GM19025 (cell line): ENCODE data around the gene SPATS2.

Experiments used
- ATAC-seq: cut with Tn5 transposase; IDR thresholded peaks from one replicate; pipeline ENCODE4 v1.9.1; 2021; ENCODE audit warnings: mild to moderate bottlenecking, low read depth, moderate library complexity; ENCODE audit not compliant: unreplicated experiment

The SPATS2 gene

GRCh38 chr12:49552014-49552413 lies 184.8 kb downstream of the SPATS2 start:
- no peak for ATAC-seq

DNA sequence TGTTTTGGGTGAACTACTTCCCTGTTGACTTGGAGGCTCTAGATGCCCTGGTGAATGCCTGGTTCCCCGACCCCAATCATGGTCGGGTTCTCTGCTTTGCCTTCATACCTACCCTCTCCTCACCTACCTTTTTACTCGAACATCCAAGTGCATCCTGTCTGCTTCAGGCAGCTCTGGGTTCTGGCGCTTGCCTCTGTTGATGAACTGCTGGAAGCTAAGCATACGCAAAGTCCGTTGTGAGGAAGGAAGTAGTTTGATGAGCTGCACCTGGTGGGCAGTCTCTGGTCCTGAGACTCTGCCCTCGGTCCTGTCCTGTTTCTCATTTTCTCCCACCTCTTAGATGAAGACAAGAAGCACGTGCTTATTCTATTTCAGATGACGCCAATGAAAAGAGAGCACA lies 185.2 kb downstream of the SPATS2 start:
- no peak for ATAC-seq

DNA sequence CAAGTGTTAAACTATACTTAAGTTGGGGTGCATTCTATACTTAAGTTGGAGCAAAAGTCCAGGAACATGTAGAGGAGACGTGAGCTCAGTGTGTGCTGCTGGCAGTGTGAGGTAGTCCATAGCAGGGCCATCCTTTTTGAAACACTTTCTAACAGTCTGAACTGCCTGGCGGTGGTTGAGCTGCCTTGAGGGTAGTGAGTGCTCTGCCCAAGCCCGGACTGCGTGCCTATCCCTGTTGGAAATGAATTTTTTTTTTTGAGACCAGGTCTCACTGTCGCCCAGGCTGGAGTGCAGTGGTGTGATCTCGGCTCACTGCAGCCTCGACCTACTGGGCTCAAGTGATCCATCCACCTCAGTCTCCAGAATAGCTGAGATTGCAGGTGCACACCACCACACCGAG lies 185.6 kb downstream of the SPATS2 start:
- ATAC-seq = no peak

DNA sequence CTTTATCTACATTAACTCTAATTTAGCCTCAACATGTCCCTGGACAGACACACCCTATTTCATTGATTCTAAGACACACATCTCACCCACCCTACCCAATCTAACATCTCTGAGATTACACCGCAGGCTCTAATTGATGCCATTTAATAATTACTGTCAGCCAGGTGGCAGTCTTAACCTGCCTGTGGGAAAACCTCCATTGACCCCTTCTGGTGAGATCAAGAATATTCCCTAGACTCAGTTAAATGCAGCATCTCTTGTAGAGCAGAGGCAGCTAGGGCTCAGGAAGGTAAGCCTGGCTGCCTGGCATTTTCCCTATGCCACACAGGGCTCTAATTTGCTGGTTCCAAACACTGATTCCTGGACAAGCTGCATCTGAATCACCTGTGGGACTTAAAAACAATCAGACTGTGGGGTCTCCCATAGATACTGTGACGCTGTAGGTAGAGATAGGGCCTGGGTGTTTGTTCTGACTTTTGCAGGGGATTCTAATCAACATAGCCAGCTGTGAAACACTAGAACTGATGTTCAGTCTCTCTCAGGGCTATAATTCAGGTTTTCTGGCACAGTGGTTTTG lies 186.3 kb downstream of the SPATS2 start:
- no peak for ATAC-seq

- ATAC-seq = no peak
Observed at GRCh38 chr12:49554266-49554665, 187.0 kb downstream of the SPATS2 start.

- no peak for ATAC-seq
Observed at GRCh38 chr12:49555631-49556390, 188.5 kb downstream of the SPATS2 start.

- no peak for ATAC-seq
Observed at GRCh38 chr12:49556391-49557186, 189.3 kb downstream of the SPATS2 start.

DNA sequence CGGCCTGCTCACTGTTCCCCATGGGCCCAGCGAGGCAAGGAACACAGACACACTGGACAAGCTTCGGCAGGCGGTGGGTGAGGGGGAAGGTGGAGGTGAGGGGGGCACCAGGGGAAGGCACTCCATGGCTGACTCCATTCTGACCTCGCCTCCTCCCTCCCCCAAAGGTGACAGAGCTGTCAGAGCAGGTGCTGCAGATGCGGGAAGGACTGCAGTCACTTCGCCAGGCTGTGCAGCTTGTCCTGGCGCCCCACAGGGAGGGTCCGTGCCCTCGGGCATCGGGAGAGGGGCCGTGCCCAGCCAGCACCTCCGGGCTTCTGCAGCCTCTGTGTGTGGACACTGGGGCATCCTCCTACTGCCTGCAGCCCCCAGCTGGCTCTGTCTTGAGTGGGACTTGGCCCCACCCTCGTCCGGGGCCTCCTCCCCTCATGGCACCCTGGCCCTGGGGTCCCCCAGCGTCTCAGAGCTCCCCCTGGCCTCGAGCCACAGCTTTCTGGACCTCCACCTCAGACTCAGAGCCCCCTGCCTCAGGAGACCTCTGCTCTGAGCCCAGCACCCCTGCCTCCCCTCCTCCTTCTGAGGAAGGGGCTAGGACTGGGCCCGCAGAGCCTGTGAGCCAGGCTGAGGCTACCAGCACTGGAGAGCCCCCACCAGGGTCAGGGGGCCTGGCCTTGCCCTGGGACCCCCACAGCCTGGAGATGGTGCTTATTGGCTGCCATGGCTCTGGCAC lies 190.1 kb downstream of the SPATS2 start:
- no peak for ATAC-seq

- ATAC-seq = no peak
Observed at GRCh38 chr12:49557917-49558215, 190.6 kb downstream of the SPATS2 start.

DNA sequence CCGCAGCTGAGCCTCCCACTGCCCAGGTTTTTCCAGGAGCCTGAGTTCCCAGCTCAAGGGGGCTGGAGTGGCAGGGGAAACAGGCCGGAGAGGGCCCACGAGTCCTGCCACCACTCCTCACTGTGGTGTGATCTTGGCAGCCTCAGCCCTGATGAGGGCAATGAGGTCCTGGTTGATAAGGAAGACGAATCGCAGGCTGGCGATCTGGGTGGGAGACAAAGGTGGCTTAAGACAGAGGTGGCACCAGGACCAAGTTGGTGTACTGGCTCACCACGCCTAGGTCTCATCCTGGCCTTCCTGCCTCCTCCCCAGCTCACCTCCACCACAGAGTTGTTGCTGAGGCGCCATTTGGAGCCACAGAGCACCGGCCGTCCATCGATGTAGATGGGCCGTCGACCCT lies 191.3 kb downstream of the SPATS2 start:
- ATAC-seq = no peak

- ATAC-seq = no peak
Observed at GRCh38 chr12:49559011-49559675, 191.9 kb downstream of the SPATS2 start.

DNA sequence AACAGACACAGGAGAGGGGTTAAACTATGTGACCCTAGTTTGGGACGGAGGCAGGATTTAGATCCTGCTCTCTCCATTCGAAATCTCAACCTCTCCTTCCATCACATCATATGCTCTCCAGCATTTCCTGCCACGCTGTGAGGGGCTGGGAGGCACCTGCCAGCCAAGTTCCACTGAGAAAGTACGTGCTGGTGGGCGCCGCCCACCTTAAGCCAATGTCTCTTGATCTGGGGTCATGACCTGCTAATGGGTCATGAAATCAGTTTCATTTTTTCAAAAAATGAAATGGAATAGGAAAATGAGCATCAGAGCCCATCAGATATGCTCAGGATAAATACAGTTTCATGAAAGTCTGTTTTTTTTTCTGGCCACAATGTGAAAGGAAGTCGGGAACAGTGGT lies 193.4 kb downstream of the SPATS2 start:
- ATAC-seq = no peak

GRCh38 chr12:49562233-49562632 lies 195.0 kb downstream of the SPATS2 start:
- no peak for ATAC-seq

GRCh38 chr12:49562831-49563230 lies 195.6 kb downstream of the SPATS2 start:
- ATAC-seq = no peak

GRCh38 chr12:49563951-49564685 lies 196.9 kb downstream of the SPATS2 start:
- no peak for ATAC-seq

GRCh38 chr12:49564686-49565405 lies 197.6 kb downstream of the SPATS2 start:
- no peak for ATAC-seq

DNA sequence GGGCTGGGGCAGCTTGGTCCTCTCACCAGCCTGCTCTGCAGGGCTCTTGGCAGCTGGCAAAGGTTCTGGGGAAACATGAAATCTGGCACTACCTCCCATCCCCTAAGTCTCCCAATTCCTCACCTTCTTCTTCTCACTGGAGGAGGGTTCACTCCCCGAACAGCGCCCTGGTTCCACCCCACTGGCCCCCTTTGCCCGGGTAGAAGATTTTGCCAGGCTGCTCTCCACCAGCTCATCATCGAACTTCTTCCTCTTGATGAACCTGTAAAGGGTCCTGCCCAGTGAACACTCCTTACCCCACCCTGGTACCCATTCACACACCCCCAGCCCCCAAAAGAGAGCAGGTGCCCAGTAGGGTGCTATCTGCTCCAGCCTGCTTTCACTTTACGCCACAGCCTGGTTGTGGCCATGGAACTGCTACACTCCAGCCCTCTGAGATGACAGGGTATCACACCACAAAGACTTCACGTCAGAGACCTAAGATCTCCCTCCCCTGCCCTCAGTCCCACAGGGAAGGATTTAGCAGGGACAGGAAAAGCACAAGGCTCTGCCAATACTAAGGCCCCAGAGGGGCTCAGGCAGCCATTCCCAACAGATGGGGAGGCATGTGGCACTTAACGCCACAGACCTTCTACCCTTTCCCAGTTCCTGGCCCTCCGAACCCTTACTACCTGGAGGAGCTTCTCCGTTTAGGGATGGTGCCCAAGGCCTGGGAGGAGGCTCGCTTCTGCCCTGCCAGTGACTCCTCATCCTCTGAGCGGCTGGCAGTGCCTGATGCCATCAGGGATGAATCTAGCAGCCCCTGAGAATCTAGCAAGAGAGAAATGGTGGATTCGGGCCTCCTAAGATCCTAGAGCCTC lies 198.4 kb downstream of the SPATS2 start:
- ATAC-seq = no peak

GRCh38 chr12:49566361-49566760 lies 199.1 kb downstream of the SPATS2 start:
- no peak for ATAC-seq

GRCh38 chr12:49567302-49567610 lies 200.0 kb downstream of the SPATS2 start:
- no peak for ATAC-seq
